Natural killer cell (primary cell): ENCODE measurements around the gene GRK1. TPM values are rescaled to one million over a fixed set of nuclear protein-coding genes. Genes with fewer than 3 reads are reported as not detected.

Experiments used
- ATAC-seq, 3 donors: fragments of 150-1000 bp in 2 of 3; fragments of 200-7000 bp in 1 of 3; cut with Tn5 transposase; 1 replicate in 1 of 3; 2 replicates in 2 of 3; pipeline ENCODE4 v1.10.0; 2021; ENCODE audit warnings: mild to moderate bottlenecking in 2 of 3, moderate library complexity in 2 of 3
- DNase-seq, 2 donors: peaks; one replicate each; pipeline versions ENCODE4 v3.0.0 to v3.0.0-alpha.2; 2013 to 2021; ENCODE audit warnings: mixed read lengths in 1 of 2
- H3K27ac ChIP-seq: one replicate; pipeline ENCODE4 v1.5.1; 2013; ENCODE audit warnings: mild to moderate bottlenecking, low read length
- H3K27me3 ChIP-seq: one replicate; pipeline ENCODE4 v1.6.1; 2013; ENCODE audit warnings: low read length; ENCODE audit not compliant: control insufficient read depth, insufficient read depth
- H3K36me3 ChIP-seq: one replicate; pipeline ENCODE4 v1.6.1; 2013; ENCODE audit warnings: low read length; ENCODE audit not compliant: control insufficient read depth, insufficient read depth
- H3K4me1 ChIP-seq: one replicate; pipeline ENCODE4 v1.6.1; 2013; ENCODE audit warnings: low read length; ENCODE audit not compliant: control insufficient read depth, insufficient read depth
- H3K4me3 ChIP-seq: one replicate; pipeline ENCODE4 v1.5.1; 2013; ENCODE audit warnings: low read length
- H3K9me3 ChIP-seq: one replicate; pipeline ENCODE4 v1.6.1; 2013; ENCODE audit warnings: low read length; ENCODE audit not compliant: control insufficient read depth, insufficient read depth
- H3K27ac Mint-ChIP-seq, 2 donors: one replicate each; pipeline ENCODE4 v1.8.0; 2022; ENCODE audit warnings: mild to moderate bottlenecking in 2 of 2, mixed read lengths in 2 of 2, moderate library complexity in 1 of 2
- H3K27me3 Mint-ChIP-seq, 2 donors: one replicate each; pipeline ENCODE4 v1.8.0; 2022; ENCODE audit warnings: low read depth in 2 of 2, mixed read lengths in 2 of 2
- H3K36me3 Mint-ChIP-seq: one replicate; pipeline ENCODE4 v1.8.0; 2022; ENCODE audit warnings: mixed read lengths
- H3K4me1 Mint-ChIP-seq, 2 donors: one replicate each; pipeline ENCODE4 v1.8.0; 2022; ENCODE audit warnings: mixed read lengths in 2 of 2
- H3K4me3 Mint-ChIP-seq: one replicate; pipeline ENCODE4 v1.8.0; 2022; ENCODE audit warnings: mild to moderate bottlenecking, moderate library complexity, mixed read lengths
- H3K9me3 Mint-ChIP-seq, 2 donors: one replicate each; pipeline ENCODE4 v1.8.0; 2022; ENCODE audit warnings: mixed read lengths in 2 of 2
- WGBS: methylation state at CpG from one replicate; pipeline ENCODE4 v1.1.7; 2013; ENCODE audit warnings: missing lambda C conversion rate; ENCODE audit not compliant: insufficient coverage; 5-methylcytosine and 5-hydroxymethylcytosine counted together
- intact Hi-C: fragments of 100-400 bp; cut with micrococcal nuclease; formaldehyde crosslinking; loops from one replicate; pipeline ENCODE4 v1.14.2; 2022
- total RNA-seq, 4 donors: library from RNA; stranded (reverse); fragments of 120-200 nt in 1 of 4; gene quantifications; one replicate each; pipeline versions ENCODE4 v1.2.3 to v1.2.4, GENCODE V29; 2013 to 2022
- TF ChIP-seq, protein P1 (sequence below): fragments of 200-600 bp; IDR thresholded peaks from one replicate; pipeline ENCODE4 v1.8.0; 2022; ENCODE audit warnings: antibody characterized with exemption

Gene GRK1
- total RNA-seq, 3 donors from 2014 or later (not counting 1 experiment from before 2014, with no cell fraction given), result not detected

GRCh38 chr13:113784645-113785024 is 117.6 kb downstream of the GRK1 start:
- H3K4me3 ChIP-seq, result no peak overlapping the region
- no peak overlapping the region for H3K27ac Mint-ChIP-seq
- TF ChIP-seq, protein P1, sequence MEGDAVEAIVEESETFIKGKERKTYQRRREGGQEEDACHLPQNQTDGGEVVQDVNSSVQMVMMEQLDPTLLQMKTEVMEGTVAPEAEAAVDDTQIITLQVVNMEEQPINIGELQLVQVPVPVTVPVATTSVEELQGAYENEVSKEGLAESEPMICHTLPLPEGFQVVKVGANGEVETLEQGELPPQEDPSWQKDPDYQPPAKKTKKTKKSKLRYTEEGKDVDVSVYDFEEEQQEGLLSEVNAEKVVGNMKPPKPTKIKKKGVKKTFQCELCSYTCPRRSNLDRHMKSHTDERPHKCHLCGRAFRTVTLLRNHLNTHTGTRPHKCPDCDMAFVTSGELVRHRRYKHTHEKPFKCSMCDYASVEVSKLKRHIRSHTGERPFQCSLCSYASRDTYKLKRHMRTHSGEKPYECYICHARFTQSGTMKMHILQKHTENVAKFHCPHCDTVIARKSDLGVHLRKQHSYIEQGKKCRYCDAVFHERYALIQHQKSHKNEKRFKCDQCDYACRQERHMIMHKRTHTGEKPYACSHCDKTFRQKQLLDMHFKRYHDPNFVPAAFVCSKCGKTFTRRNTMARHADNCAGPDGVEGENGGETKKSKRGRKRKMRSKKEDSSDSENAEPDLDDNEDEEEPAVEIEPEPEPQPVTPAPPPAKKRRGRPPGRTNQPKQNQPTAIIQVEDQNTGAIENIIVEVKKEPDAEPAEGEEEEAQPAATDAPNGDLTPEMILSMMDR, result no peak
- H3K36me3 ChIP-seq, result no peaks in the 10 kb centered on the region
- no peaks in the 10 kb centered on the region for H3K27me3 ChIP-seq
- no peak overlapping the region for H3K27ac ChIP-seq
- no peaks in the 10 kb centered on the region for H3K36me3 Mint-ChIP-seq
- no peaks in the 10 kb centered on the region for H3K4me1 Mint-ChIP-seq
- H3K4me3 Mint-ChIP-seq, result no peak overlapping the region
- no peaks in the 10 kb centered on the region for H3K9me3 ChIP-seq
- no peaks in the 10 kb centered on the region for H3K9me3 Mint-ChIP-seq
- intact Hi-C loops, result no loop called here
- ATAC-seq (no peak), DNase-seq (no peak)
- WGBS, result 82% methylated on average over 4 of the region's 5 CpGs
- H3K27me3 Mint-ChIP-seq, result peaks cover 18 to 21% of the 10 kb centered on the region in 2 donors
- H3K4me1 ChIP-seq, result no peaks in the 10 kb centered on the region

- H3K27ac Mint-ChIP-seq, result no peak overlapping the region
- peaks cover 18 to 20% of the 10 kb centered on the region in 2 donors for H3K27me3 Mint-ChIP-seq
- H3K36me3 Mint-ChIP-seq, result no peaks in the 10 kb centered on the region
- H3K4me1 ChIP-seq, result no peaks in the 10 kb centered on the region
- H3K4me3 Mint-ChIP-seq, result no peak overlapping the region
- no peaks in the 10 kb centered on the region for H3K4me1 Mint-ChIP-seq
- ATAC-seq, result no peak
- no peaks in the 10 kb centered on the region for H3K27me3 ChIP-seq
- H3K9me3 ChIP-seq, result no peaks in the 10 kb centered on the region
- no peak overlapping the region for H3K27ac ChIP-seq
- TF ChIP-seq, protein P1, result no peak
- no peak overlapping the region for H3K4me3 ChIP-seq
- no peaks in the 10 kb centered on the region for H3K9me3 Mint-ChIP-seq
- DNase-seq, result no peak
- H3K36me3 ChIP-seq, result no peaks in the 10 kb centered on the region
- intact Hi-C loops, result no loop called here
- WGBS, result 83% methylated on average over 19 of the region's 19 CpGs
Observed at GRCh38 chr13:113785051-113786010, 118.3 kb downstream of the GRK1 start.

GRCh38 chr13:113786262-113786841 is 119.3 kb downstream of the GRK1 start:
- intact Hi-C loops, result no loop called here
- Mint-ChIP-seq H3K27me3 (peaks cover 16 to 18% of the 10 kb centered on the region in 2 donors), H3K27ac (no peak overlapping the region), H3K4me1 (no peaks in the 10 kb centered on the region), H3K4me3 (no peak overlapping the region), H3K9me3 (no peaks in the 10 kb centered on the region), H3K36me3 (no peaks in the 10 kb centered on the region)
- ATAC-seq (no peak), DNase-seq (no peak)
- H3K36me3 ChIP-seq, result no peaks in the 10 kb centered on the region
- H3K4me3 ChIP-seq, result no peak overlapping the region
- no peaks in the 10 kb centered on the region for H3K27me3 ChIP-seq
- WGBS, result 71% methylated on average over 17 of the region's 17 CpGs
- H3K9me3 ChIP-seq, result no peaks in the 10 kb centered on the region
- TF ChIP-seq, protein P1, result no peak
- H3K27ac ChIP-seq, result no peak overlapping the region
- no peaks in the 10 kb centered on the region for H3K4me1 ChIP-seq

Other genes starting within 250 kb of the GRK1 start
- under 1 TPM; 0.56 to 0.93 (median 0.72) TPM for gene ADPRHL1, start 213.7 kb upstream of the GRK1 start, total RNA-seq
- gene DCUN1D2, start 176.5 kb upstream of the GRK1 start, total RNA-seq, result 10 to 100 TPM; 26.1 to 33.9 (median 27.1) TPM
- 10 to 100 TPM; 26.3 to 44.3 (median 29.2) TPM for gene TFDP1, start 82.5 kb upstream of the GRK1 start, total RNA-seq
- gene ATP4B, start 9.0 kb upstream of the GRK1 start, total RNA-seq, result not detected
- 1 to 10 TPM in 2 of 3 donors, under 1 TPM in 1; 0.38 to 3.0 (median 1.0) TPM for gene TMEM255B, start 92.0 kb downstream of the GRK1 start, total RNA-seq
- gene GAS6, start 196.9 kb downstream of the GRK1 start, total RNA-seq, result 1 to 10 TPM in 1 of 3 donors, under 1 TPM in 2; 0.40 to 1.4 (median 0.41) TPM